ENCODE measurements around the gene AAR2. TPM values are rescaled to one million over a fixed set of nuclear protein-coding genes. Genes with fewer than 3 reads are reported as not detected.

AAR2 gene
- total RNA-seq, 2 experiments from 2014 or later = 20.5 to 22.7 TPM

GRCh38 chr20:36298061-36298460 is 61.8 kb downstream of the AAR2 start:
- Mint-ChIP-seq H3K27ac (no peak overlapping the region), H3K4me1 (ENCODE audit: low read depth) (no peaks in the 10 kb centered on the region), H3K27me3 (ENCODE audit: low read depth) (peaks cover 24% of the 10 kb centered on the region), H3K4me3 (no peak overlapping the region), H3K36me3 (ENCODE audit: low read depth) (no peaks in the 10 kb centered on the region), H3K9me3 (ENCODE audit: insufficient read depth) (no peaks in the 10 kb centered on the region)
- ChIA-PET POLR2A (no interaction called here), CTCF (no interaction called here)
- ATAC-seq (no peak), DNase-seq (no peak)

DNA sequence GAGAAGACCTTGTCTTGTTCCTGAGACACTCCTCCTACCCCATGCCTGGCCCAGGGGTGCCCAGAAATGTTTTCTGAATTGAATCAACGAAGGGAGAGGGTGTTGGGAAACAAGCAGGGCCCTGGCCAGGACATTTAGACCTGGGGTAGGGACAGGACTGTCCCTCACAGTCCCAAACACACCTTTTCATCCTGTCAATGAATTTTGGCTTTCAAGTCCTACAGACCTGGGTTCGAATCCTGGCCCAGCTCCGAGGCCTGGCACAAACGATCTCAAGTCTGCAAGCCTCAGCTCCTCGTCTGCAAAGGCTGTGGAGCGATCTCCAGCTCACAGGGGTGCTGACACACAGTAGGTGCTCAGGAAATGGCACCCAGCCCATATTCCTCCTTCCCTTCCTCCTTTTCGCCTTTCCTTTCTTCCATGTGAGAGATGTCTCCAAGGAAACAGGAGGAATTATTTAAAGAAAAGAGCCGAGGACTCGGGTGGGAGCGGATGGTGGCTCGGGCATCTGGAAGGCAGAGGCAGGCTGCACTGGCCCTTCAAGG is 62.6 kb downstream of the AAR2 start:
- H3K4me3 Mint-ChIP-seq = no peak overlapping the region
- H3K9me3 Mint-ChIP-seq (ENCODE audit: insufficient read depth) = no peaks in the 10 kb centered on the region
- peaks cover 32% of the 10 kb centered on the region for H3K27me3 Mint-ChIP-seq (ENCODE audit: low read depth)
- ChIA-PET CTCF (no interaction called here), POLR2A (no interaction called here)
- H3K27ac Mint-ChIP-seq = no peak overlapping the region
- ATAC-seq (no peak), DNase-seq (no peak)
- no peaks in the 10 kb centered on the region for H3K4me1 Mint-ChIP-seq (ENCODE audit: low read depth)
- H3K36me3 Mint-ChIP-seq (ENCODE audit: low read depth) = no peaks in the 10 kb centered on the region

DNA sequence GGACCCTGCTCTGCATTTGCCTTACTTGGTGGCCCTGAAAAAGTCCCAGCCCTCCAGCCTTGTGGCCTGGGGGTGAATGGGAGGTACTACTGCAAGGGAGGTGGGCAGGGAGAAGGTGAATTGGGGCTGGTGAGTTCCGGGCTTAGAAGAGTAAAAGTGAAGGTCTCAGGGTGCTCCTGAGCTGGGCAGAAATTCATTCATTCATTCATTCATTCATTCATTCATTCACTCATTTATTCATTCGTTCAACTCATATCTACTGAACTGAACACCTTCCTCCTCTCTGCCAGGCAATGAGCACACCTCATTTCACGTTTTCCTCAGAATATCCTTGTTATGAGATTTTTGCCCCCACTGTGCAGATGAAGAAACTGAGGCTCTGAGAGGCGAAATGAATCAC is 63.2 kb downstream of the AAR2 start:
- no peaks in the 10 kb centered on the region for H3K36me3 Mint-ChIP-seq (ENCODE audit: low read depth)
- H3K9me3 Mint-ChIP-seq (ENCODE audit: insufficient read depth) = no peaks in the 10 kb centered on the region
- no peak overlapping the region for H3K27ac Mint-ChIP-seq
- ATAC-seq (no peak), DNase-seq (no peak)
- H3K27me3 Mint-ChIP-seq (ENCODE audit: low read depth) = peaks cover 36% of the 10 kb centered on the region
- CTCF ChIA-PET = no interaction called here
- no peak overlapping the region for H3K4me3 Mint-ChIP-seq
- POLR2A ChIA-PET = no interaction called here
- H3K4me1 Mint-ChIP-seq (ENCODE audit: low read depth) = no peaks in the 10 kb centered on the region

DNA sequence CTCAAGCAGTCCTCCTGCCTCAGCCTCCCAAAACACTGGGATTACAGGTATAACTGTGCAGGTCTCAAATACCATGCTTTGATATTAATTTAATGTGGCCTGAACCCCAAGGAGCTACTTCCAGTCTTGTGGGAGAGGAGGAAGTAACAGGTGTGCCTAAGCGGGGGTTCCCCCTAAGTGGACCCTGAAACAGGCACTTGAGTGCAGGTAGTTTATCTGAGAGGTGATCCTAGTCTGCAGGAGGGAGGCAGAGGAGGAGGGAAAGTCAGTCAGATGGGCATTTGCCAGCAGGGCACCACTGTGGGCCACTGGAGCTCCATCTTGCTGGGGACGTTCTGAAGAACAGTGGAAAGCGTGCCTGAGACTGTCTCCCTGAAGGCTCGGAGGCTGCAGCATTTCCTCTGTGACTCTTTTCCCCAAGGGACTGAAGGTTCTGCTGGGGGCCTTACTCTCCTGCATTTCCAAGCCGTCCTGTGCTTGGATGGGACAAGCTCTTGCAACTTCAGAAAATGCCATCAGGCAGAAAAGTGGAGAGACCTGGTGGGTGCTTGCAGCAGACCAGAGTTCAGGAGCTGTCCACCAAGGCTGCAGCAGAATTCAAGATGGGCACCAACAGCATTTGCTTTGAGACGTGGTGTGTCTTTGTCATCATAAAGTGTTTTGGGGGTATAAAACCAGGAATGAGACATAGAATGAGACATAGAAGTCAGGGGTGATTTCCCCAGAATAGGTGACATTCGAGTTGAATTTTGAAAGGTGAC is 65.3 kb downstream of the AAR2 start:
- POLR2A ChIA-PET = no interaction called here
- DNase-seq (peak; percentile 12), ATAC-seq (no peak)
- Mint-ChIP-seq H3K27ac (no peak overlapping the region), H3K4me3 (no peak overlapping the region), H3K36me3 (ENCODE audit: low read depth) (no peaks in the 10 kb centered on the region), H3K27me3 (ENCODE audit: low read depth) (peaks cover 46% of the 10 kb centered on the region), H3K4me1 (ENCODE audit: low read depth) (peaks cover 2% of the 10 kb centered on the region), H3K9me3 (ENCODE audit: insufficient read depth) (no peaks in the 10 kb centered on the region)
- CTCF ChIA-PET = no interaction called here

GRCh38 chr20:36303020-36303595 is 66.8 kb downstream of the AAR2 start:
- Mint-ChIP-seq H3K4me1 (ENCODE audit: low read depth) (peaks cover 2% of the 10 kb centered on the region), H3K9me3 (ENCODE audit: insufficient read depth) (no peaks in the 10 kb centered on the region), H3K27me3 (ENCODE audit: low read depth) (peaks cover 52% of the 10 kb centered on the region), H3K27ac (no peak overlapping the region), H3K4me3 (no peak overlapping the region), H3K36me3 (ENCODE audit: low read depth) (no peaks in the 10 kb centered on the region)
- ChIA-PET CTCF (no interaction called here), POLR2A (no interaction called here)
- ATAC-seq (no peak), DNase-seq (no peak)

DNA sequence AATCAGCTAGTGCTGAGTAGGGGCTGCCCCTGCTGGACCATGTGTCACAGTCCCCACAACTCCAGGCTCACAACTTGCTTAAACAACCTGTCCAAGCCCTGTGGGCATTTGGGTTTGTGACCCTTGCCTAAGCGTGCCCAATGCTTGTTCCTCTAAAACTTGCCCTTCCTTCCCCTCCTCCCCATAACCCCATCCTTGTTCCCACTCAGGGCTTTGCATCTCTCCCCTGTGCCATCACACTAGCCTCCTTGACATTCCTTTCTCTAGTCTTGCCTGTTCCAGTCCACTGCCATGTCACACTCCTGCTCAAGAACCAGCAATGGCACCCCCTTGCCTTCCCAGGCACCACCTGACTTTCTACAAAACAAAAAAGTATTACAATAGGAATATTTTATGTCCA is 67.6 kb downstream of the AAR2 start:
- Mint-ChIP-seq H3K36me3 (ENCODE audit: low read depth) (no peaks in the 10 kb centered on the region), H3K27ac (no peak overlapping the region), H3K4me3 (no peak overlapping the region), H3K9me3 (ENCODE audit: insufficient read depth) (no peaks in the 10 kb centered on the region), H3K27me3 (ENCODE audit: low read depth) (peaks cover 56% of the 10 kb centered on the region), H3K4me1 (ENCODE audit: low read depth) (peaks cover 2% of the 10 kb centered on the region)
- ATAC-seq (no peak), DNase-seq (no peak)
- POLR2A ChIA-PET = no interaction called here
- CTCF ChIA-PET = no interaction called here

GRCh38 chr20:36304786-36305495 is 68.7 kb downstream of the AAR2 start:
- Mint-ChIP-seq H3K36me3 (ENCODE audit: low read depth) (no peaks in the 10 kb centered on the region), H3K9me3 (ENCODE audit: insufficient read depth) (no peaks in the 10 kb centered on the region), H3K4me3 (no peak overlapping the region), H3K27me3 (ENCODE audit: low read depth) (peaks cover 61% of the 10 kb centered on the region), H3K4me1 (ENCODE audit: low read depth) (peaks cover 2% of the 10 kb centered on the region), H3K27ac (no peak overlapping the region)
- ATAC-seq = no peak
- DNase-seq = no peak
- ChIA-PET CTCF (no interaction called here), POLR2A (no interaction called here)

GRCh38 chr20:36305602-36306551 is 69.6 kb downstream of the AAR2 start, which contains the start of gene DLGAP4:
Gene DLGAP4, plus strand, starts transcription at chr20:36306339. Its CDS starts 125,379 bp downstream, at chr20:36431718.
- POLR2A ChIA-PET = no interaction called here
- Mint-ChIP-seq H3K4me1 (ENCODE audit: low read depth) (peaks cover 2% of the 10 kb centered on the region), H3K36me3 (ENCODE audit: low read depth) (no peaks in the 10 kb centered on the region), H3K9me3 (ENCODE audit: insufficient read depth) (no peaks in the 10 kb centered on the region), H3K27me3 (ENCODE audit: low read depth) (peaks cover 57% of the 10 kb centered on the region), H3K27ac (no peak within 1 kb of the TSS), H3K4me3 (no peak within 1 kb of the TSS)
- ATAC-seq (no peak), DNase-seq (no peak)
- CTCF ChIA-PET = no interaction called here

Other genes starting within 250 kb of the AAR2 start
- not detected for gene EPB41L1, start 81.7 kb upstream of the AAR2 start, total RNA-seq
- gene DLGAP4, start 69.9 kb downstream of the AAR2 start, total RNA-seq = 10 to 100 TPM; 19.9 to 23.6 TPM

All from activated CD8-positive, alpha-beta T cell treated with anti-CD3 and anti-CD28 coated beads, Interleukin-2, amount 10 ng/mL, durations not matched to agents 7 days and 5 days (primary cell).